DLD1 (cell line): ENCODE results near the gene KRTAP10-6.
"Not testable (repeated sequence)": the region's sequence is repeated elsewhere in the genome, so short reads cannot be mapped to it uniquely, and the experiment has no call there.

Experiments
- in situ Hi-C: cut with HindIII; loops from 2 replicates; pipeline ENCODE4 v1.10.0; 2017; ENCODE audit warnings: low sequenced_read_pairs

The KRTAP10-6 gene

GRCh38 chr21:44618504-44618903 lies 26.2 kb upstream of the KRTAP10-6 start:
- in situ Hi-C loops = no loop called here

GRCh38 chr21:44617071-44617501 lies 24.8 kb upstream of the KRTAP10-6 start:
- in situ Hi-C loops = no loop called here

GRCh38 chr21:44616591-44616926 lies 24.3 kb upstream of the KRTAP10-6 start:
- in situ Hi-C loops = no loop called here

GRCh38 chr21:44615911-44616590 lies 23.7 kb upstream of the KRTAP10-6 start:
- in situ Hi-C loops = no loop called here

GRCh38 chr21:44615466-44615865 lies 23.2 kb upstream of the KRTAP10-6 start:
- in situ Hi-C loops = no loop called here

- in situ Hi-C loops = no loop called here
These were observed 22.7 kb upstream of the KRTAP10-6 start for GRCh38 chr21:44614961-44615391.

- in situ Hi-C loops = no loop called here
These were observed 21.9 kb upstream of the KRTAP10-6 start for GRCh38 chr21:44614161-44614631.

GRCh38 chr21:44613386-44614155 lies 21.3 kb upstream of the KRTAP10-6 start:
- in situ Hi-C loops = no loop called here

- in situ Hi-C loops = no loop called here
These were observed 20.4 kb upstream of the KRTAP10-6 start for GRCh38 chr21:44612669-44613229.

- in situ Hi-C loops = no loop called here
These were observed 19.8 kb upstream of the KRTAP10-6 start, which contains the start of gene KRTAP10-8 for GRCh38 chr21:44612029-44612486. Gene KRTAP10-8 (plus strand): TSS chr21:44612079. CDS start chr21:44612101, 22 bp downstream.

- in situ Hi-C loops = no loop called here
These were observed 19.2 kb upstream of the KRTAP10-6 start for GRCh38 chr21:44611551-44611950.

GRCh38 chr21:44610157-44610843 lies 18.0 kb upstream of the KRTAP10-6 start:
- in situ Hi-C loops = not testable (repeated sequence)

- in situ Hi-C loops = no loop called here
These were observed 16.9 kb upstream of the KRTAP10-6 start for GRCh38 chr21:44609193-44609592.

GRCh38 chr21:44606495-44606894 lies 14.2 kb upstream of the KRTAP10-6 start:
- in situ Hi-C loops = no loop called here

GRCh38 chr21:44603911-44604310 lies 11.6 kb upstream of the KRTAP10-6 start:
- in situ Hi-C loops = no loop called here

GRCh38 chr21:44603109-44603875 lies 11.0 kb upstream of the KRTAP10-6 start:
- in situ Hi-C loops = no loop called here

GRCh38 chr21:44602463-44602850 lies 10.2 kb upstream of the KRTAP10-6 start:
- in situ Hi-C loops = no loop called here

- in situ Hi-C loops = no loop called here
These were observed 9.5 kb upstream of the KRTAP10-6 start for GRCh38 chr21:44601596-44602462.

- in situ Hi-C loops = not testable (repeated sequence)
These were observed 8.8 kb upstream of the KRTAP10-6 start for GRCh38 chr21:44601091-44601490.
